Brain pericyte (primary cell): ENCODE measurements around the gene TTLL9.
"Not testable (repeated sequence)": the region's sequence is repeated elsewhere in the genome, so short reads cannot be mapped to it uniquely, and the experiment has no call there.

Experiments
- DNase-seq: peaks from one replicate; pipeline ENCODE4 v3.0.0-alpha.2; 2012; ENCODE audit warnings: low read depth, low spot score

TTLL9 gene

GRCh38 chr20:31917962-31918412 is 47.6 kb downstream of the TTLL9 start:
- DNase-seq: not testable (repeated sequence)

- DNase-seq: no peak
These were observed 48.2 kb downstream of the TTLL9 start for GRCh38 chr20:31918466-31919105.

GRCh38 chr20:31919410-31920155 is 49.1 kb downstream of the TTLL9 start:
- no peak for DNase-seq

- DNase-seq: no peak
These were observed 49.9 kb downstream of the TTLL9 start for GRCh38 chr20:31920275-31920855.

GRCh38 chr20:31921480-31921879 is 51.0 kb downstream of the TTLL9 start:
- DNase-seq: not testable (repeated sequence)

- no peak for DNase-seq
These were observed 51.7 kb downstream of the TTLL9 start for GRCh38 chr20:31922181-31922580.

- no peak for DNase-seq
These were observed 52.2 kb downstream of the TTLL9 start for GRCh38 chr20:31922588-31922987.

GRCh38 chr20:31923388-31924331 is 53.2 kb downstream of the TTLL9 start:
- no peak for DNase-seq

GRCh38 chr20:31924561-31924960 is 54.1 kb downstream of the TTLL9 start:
- no peak for DNase-seq

GRCh38 chr20:31925631-31926030 is 55.2 kb downstream of the TTLL9 start:
- no peak for DNase-seq

- DNase-seq: no peak
These were observed 56.1 kb downstream of the TTLL9 start for GRCh38 chr20:31926493-31926892.

- no peak for DNase-seq
These were observed 57.3 kb downstream of the TTLL9 start for GRCh38 chr20:31927627-31928159.

- DNase-seq: not testable (repeated sequence)
These were observed 59.2 kb downstream of the TTLL9 start for GRCh38 chr20:31929631-31930030.

GRCh38 chr20:31930779-31931178 is 60.3 kb downstream of the TTLL9 start:
- DNase-seq: no peak

- no peak for DNase-seq
These were observed 63.3 kb downstream of the TTLL9 start for GRCh38 chr20:31933698-31934097.

- no peak for DNase-seq
These were observed 64.1 kb downstream of the TTLL9 start for GRCh38 chr20:31934491-31934890.

GRCh38 chr20:31934968-31935764 is 64.7 kb downstream of the TTLL9 start:
- no peak for DNase-seq

- DNase-seq: no peak
These were observed 66.0 kb downstream of the TTLL9 start for GRCh38 chr20:31936420-31936819.

- no peak for DNase-seq
These were observed 67.4 kb downstream of the TTLL9 start for GRCh38 chr20:31937820-31938219.

- DNase-seq: no peak
These were observed 69.2 kb downstream of the TTLL9 start for GRCh38 chr20:31939661-31940060.

- no peak for DNase-seq
These were observed 72.6 kb downstream of the TTLL9 start for GRCh38 chr20:31943052-31943471.
